VCaP (cell line): Measurements from ENCODE around the gene UST.
"Not testable (repeated sequence)": the region's sequence is repeated elsewhere in the genome, so short reads cannot be mapped to it uniquely, and the experiment has no call there.

Source experiments
- H3K27ac ChIP-seq: fragments of 450-650 bp; 2 replicates; pipeline ENCODE4 v1.5.1; 2017
- CTCF ChIP-seq: fragments of 450-650 bp; conservative IDR thresholded peaks from 2 replicates; pipeline ENCODE4 v1.5.1; 2017; ENCODE audit warnings: mild to moderate bottlenecking, moderate library complexity

Gene UST

DNA sequence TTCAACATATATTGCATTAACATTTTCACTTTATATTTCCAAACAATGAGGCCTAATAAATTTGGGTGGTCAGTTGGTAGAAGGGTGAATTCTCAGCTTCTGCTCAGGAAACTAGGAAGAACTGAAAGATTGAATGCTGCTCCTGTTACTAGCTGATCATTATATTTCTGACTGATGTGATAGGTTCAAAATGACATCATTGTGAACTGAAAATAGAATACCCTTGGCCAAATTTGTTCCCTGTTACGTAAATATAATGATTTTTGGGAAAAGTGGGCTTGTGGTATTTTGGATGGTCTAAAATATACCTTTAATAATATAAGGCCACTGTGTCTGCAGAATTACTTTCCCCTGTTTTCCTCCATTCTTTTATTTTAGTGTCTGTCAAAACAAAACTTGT is 2.8 kb downstream of the UST start:
- H3K27ac ChIP-seq: no peak overlapping the region
- TF ChIP-seq CTCF: no peak

- H3K27ac ChIP-seq: no peak overlapping the region
- TF ChIP-seq CTCF: no peak
Measured at GRCh38 chr6:148750838-148751792, 4.3 kb downstream of the UST start.

DNA sequence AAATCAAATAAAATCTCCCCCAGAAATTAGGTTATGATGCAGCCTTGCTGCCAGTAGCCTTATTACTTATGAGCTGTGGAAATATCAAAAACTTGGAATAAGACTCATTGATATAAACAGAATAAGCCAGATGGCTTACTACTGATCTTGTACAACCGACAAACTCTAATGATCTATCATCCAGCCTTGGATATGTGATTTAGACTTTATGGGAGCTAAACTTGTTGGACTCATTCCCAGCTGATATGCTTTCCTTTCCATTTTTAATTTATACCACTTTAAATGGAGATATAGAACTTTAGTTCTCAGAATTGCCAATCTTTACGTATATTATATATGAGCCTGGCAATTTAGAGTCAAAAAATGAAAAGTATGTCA is 5.0 kb downstream of the UST start:
- H3K27ac ChIP-seq: no peak overlapping the region
- TF ChIP-seq CTCF: no peak

DNA sequence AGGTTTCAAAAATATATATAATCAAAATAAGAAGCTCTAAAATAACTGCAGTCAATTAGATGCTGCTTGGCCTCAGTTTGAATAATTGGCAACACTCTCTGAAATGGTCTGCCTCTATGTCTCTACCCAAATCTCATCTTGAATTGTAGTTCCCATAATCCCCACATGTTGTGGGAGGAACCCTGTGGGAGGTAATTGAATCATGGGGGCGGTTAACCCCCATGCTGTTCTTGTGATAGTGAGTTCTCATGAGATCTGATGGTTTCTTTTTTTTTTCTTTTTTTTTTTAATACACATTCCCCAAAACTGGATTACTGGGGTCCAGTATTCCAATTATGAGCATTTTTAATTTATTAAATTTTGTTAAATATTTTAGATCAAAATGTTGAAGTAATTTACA is 8.5 kb downstream of the UST start:
- not testable (repeated sequence) for H3K27ac ChIP-seq

DNA sequence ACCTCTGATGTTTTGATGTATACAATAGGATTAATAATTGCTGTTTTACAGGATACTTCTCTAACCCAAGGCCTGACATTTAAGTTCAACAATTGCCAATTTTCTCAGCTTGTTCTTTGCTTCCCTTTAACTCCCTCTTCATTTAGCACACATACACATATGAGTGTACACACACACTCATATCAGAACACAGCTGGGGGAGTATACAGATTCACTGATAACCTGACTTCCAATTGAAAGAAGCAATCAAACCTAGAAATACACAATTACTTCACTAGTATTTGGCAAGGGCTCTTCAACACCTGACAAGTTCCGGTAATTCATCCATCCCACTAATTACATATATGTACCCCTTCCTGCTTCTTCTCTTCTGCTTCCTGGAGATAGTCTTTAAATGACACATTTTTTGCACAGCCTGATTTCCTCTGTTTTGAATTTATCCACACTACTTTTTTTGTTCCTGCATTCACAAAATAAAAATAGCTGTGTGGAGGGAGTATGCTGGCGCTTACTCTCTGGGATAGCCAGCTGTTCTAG is 11.2 kb downstream of the UST start:
- TF ChIP-seq CTCF: no peak
- no peak overlapping the region for H3K27ac ChIP-seq

DNA sequence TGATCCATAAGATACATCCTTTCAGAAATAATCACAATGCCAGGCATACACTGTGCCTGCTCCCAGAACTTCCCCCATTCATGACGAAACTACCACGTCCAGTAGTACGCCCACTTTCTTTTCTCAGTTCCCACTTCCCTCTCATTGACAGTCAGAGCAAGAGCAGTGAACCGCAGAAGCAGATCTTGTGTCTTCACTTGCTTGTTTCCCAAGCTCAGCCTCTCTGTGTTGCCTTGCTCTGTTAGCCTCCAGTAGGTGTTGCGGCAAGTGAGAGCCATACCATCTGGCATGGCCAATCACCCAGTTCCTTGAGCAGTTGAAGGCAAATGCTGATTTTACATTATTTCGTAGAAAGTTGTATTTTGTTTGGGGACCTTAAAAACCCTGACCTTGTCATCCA is 11.7 kb downstream of the UST start:
- TF ChIP-seq CTCF: no peak
- no peak overlapping the region for H3K27ac ChIP-seq

DNA sequence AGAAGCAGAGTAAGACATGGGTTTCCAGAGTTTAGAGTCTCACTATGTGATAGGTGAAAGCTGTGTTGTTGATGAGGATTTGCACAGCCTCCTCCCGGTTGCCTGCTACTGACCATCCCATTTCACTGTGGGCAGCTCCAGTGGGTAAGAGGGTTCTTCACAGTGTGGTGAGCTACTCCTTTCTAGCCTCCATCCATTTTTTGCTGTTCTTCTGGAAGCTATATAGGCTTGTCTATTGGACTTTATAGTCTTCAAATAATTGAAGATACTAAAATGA is 13.4 kb downstream of the UST start:
- no peak overlapping the region for H3K27ac ChIP-seq
- TF ChIP-seq CTCF: no peak
